Transverse colon (tissue), 3 donors: ENCODE results near the gene TDRD3.

Experiments
- CTCF ChIP-seq, 5 experiments: fragments of 200-600 bp in 3 of 5; fragments of 450-650 bp in 2 of 5; sonication (generic) in 3 of 5; IDR thresholded peaks; 1 replicate in 2 of 5; 2 replicates in 3 of 5; pipeline ENCODE4 v1.5.1; 2016 to 2017; ENCODE audit warnings: antibody characterized with exemption in 5 of 5, inconsistent platforms in 3 of 5, mild to moderate bottlenecking in 2 of 5, moderate library complexity in 1 of 5
- POLR2A ChIP-seq: fragments of 450-650 bp; IDR thresholded peaks from one replicate; pipeline ENCODE4 v1.6.1; 2016; ENCODE audit warnings: antibody characterized with exemption, mild to moderate bottlenecking, moderate library complexity

- TF ChIP-seq CTCF (IDR thresholded peaks at IDR 0.05) (no peak), POLR2A (no peak)
These were observed 114.6 kb downstream of the TDRD3 start for GRCh38 chr13:60511637-60512036.
